ENCODE data around the gene PDX1. TPM values are rescaled to one million over a fixed set of nuclear protein-coding genes. Genes with fewer than 3 reads are reported as not detected.

Gene PDX1
- not detected in 2 replicates for total RNA-seq

GRCh38 chr13:27919934-27920676 lies at the start of gene PDX1:
Gene PDX1 (plus strand): TSS chr13:27920000. CDS start chr13:27920139, 139 bp downstream.

GRCh38 chr13:27969082-27969865 lies 49.5 kb downstream of the PDX1 start, which contains the start of gene CDX2:
Gene CDX2 (minus strand): TSS chr13:27969315. CDS start chr13:27969006, 309 bp downstream.

Other genes with a start within 250 kb of the PDX1 start
- not detected in 2 replicates for gene GSX1, start 127.5 kb upstream of the PDX1 start, total RNA-seq
- not detected in 2 replicates for gene CDX2, start 49.3 kb downstream of the PDX1 start, total RNA-seq
- gene URAD, start 68.7 kb downstream of the PDX1 start, total RNA-seq: not detected in 2 replicates
- gene FLT3, start 180.6 kb downstream of the PDX1 start, total RNA-seq: not detected in 2 replicates
- gene PAN3, start 218.5 kb downstream of the PDX1 start, total RNA-seq: 15.1 and 15.7 TPM in 2 replicates